Subcutaneous abdominal adipose tissue (tissue), 5 donors: Measurements from ENCODE around the gene PKD1L1.

Source experiments
- H3K27ac ChIP-seq: one replicate; pipeline ENCODE4 v1.7.0; 2013; ENCODE audit warnings: low read depth, mild to moderate bottlenecking, inconsistent platforms, low read length, moderate library complexity
- H3K27me3 ChIP-seq, 5 donors: one replicate each; pipeline ENCODE4 v1.7.0; 2013; ENCODE audit warnings: low read length in 5 of 5, inconsistent platforms in 1 of 5; ENCODE audit not compliant: control insufficient read depth in 5 of 5, insufficient read depth in 4 of 5
- H3K36me3 ChIP-seq, 5 donors: one replicate each; pipeline ENCODE4 v1.7.0; 2013; ENCODE audit warnings: low read length in 5 of 5; ENCODE audit not compliant: control insufficient read depth in 5 of 5, insufficient read depth in 5 of 5
- H3K4me1 ChIP-seq, 5 donors: one replicate each; pipeline ENCODE4 v1.7.0; 2013; ENCODE audit warnings: low read length in 5 of 5, mild to moderate bottlenecking in 3 of 5, moderate library complexity in 1 of 5; ENCODE audit not compliant: control insufficient read depth in 5 of 5, insufficient read depth in 5 of 5
- H3K4me3 ChIP-seq, 5 donors: one replicate each; pipeline ENCODE4 v1.7.0; 2013; ENCODE audit warnings: low read length in 5 of 5, low read depth in 1 of 5
- H3K9ac ChIP-seq, 5 donors: one replicate each; pipeline ENCODE4 v1.7.0; 2013; ENCODE audit warnings: low read length in 5 of 5, mild to moderate bottlenecking in 4 of 5, moderate library complexity in 3 of 5
- H3K9me3 ChIP-seq, 5 donors: one replicate each; pipeline ENCODE4 v1.7.0; 2013; ENCODE audit warnings: low read length in 5 of 5; ENCODE audit not compliant: control insufficient read depth in 5 of 5
- donor health status: healthy.
- donor health status: healthy.
- donor health status: healthy.
- donor health status: healthy.
- donor health status: healthy.

PKD1L1 gene

DNA sequence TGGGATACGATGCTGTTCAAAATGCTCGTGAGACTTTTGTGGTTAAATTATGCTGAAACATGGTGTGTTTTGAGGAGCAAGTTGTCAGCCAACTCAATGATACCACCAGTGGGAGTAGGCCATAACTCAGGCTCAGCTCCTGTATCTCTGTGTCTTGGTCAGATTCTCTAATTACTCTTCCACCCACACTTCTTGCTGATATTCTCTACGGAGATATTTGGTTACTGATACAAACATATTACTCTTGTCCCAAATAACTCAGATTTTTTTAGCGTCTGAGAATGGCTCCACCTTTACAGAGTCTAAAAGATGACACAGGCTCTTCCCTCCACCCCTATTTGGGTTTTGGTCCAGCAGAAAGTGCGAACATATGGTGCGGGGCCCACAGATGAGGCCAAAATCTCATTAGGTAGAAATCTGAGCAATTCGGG lies 168.9 kb downstream of the PKD1L1 start:
- Histone ChIP-seq H3K4me1 (peaks cover 0 to 4% (median 0%) of the 10 kb centered on the region in 5 donors), H3K27ac (no peak overlapping the region), H3K9me3 (peaks cover 0 to 7% (median 5%) of the 10 kb centered on the region in 5 donors), H3K36me3 (no peaks in the 10 kb centered on the region), H3K9ac (no peak overlapping the region), H3K4me3 (no peak overlapping the region), H3K27me3 (no peaks in the 10 kb centered on the region)

DNA sequence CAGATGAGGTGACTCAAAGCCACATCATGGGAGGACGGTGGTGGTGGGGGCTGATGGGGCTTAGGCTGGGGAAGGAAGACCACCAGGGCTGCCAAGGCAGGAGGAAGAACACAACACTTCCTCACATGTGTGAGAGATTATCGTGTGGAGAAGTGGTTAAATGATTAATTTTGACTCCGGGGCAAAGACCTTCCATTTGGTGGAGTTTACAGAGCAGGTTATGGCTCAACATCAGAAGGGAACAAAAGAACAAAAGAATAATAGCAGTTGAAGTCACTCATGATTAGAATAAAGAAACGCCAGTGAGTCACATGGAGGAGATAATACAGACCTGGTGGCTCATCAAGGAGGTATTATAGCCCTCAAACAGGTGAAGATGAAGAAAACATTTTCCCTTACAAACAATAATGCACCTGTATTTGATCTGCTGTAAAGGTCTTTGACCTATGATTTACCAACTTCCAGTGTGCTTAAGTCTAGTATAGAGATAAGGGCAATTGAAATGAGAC lies 170.1 kb downstream of the PKD1L1 start:
- Histone ChIP-seq H3K9me3 (peaks cover 0 to 7% (median 5%) of the 10 kb centered on the region in 5 donors), H3K4me1 (no peaks in the 10 kb centered on the region), H3K27me3 (no peaks in the 10 kb centered on the region), H3K36me3 (no peaks in the 10 kb centered on the region), H3K9ac (no peak overlapping the region), H3K4me3 (no peak overlapping the region), H3K27ac (no peak overlapping the region)

DNA sequence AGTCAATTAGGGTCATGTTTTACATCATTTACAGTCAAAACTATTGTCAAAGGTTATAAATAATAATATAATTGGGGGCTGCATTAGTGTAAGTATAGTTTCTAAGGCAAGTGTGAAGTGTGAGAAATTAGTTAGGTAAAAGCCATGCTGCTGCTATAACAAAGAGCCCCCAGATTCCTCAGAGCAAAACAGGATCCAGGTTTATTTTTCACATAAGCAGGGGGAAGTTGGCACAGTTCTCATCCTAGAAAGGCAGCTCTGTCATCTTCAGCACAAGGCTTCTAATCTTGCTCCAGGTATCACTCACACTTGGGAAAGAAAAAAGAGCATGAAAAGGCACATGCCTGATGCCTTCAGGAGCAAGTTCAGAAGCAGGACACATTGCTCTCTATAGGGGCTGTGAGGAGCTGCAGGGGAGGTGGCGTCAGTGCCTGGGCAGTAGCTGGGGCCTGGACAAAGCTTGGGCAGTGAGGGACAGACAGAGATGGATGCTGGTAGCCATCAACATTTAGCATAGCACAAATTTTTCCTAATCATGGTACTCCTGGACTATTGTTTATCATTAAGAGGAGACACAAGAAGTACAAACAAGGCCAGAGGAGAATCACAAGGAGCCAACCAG lies 170.6 kb downstream of the PKD1L1 start:
- no peak overlapping the region for H3K9ac ChIP-seq
- no peaks in the 10 kb centered on the region for H3K4me1 ChIP-seq
- no peak overlapping the region for H3K4me3 ChIP-seq
- H3K9me3 ChIP-seq = peaks cover 0 to 7% (median 5%) of the 10 kb centered on the region in 5 donors
- H3K27ac ChIP-seq = no peak overlapping the region
- no peaks in the 10 kb centered on the region for H3K36me3 ChIP-seq
- no peaks in the 10 kb centered on the region for H3K27me3 ChIP-seq

DNA sequence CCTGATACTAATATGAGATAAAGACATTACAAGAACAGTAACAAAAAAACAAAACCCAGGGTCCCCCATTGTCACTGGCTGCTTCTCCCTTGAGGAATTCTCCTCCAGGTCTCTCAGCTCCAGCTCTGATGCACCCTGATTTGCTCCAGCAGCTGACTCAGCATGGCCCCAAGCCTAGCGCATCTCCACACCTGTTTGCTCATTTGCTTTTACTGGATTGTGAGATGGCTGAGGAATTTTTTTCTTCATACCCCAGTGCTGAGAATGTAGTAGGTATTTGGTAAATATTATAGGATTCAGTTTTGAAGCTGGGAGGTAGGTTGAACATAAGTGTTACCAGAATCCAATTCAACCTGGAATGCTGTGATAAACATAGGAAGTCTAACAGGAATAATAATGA lies 171.9 kb downstream of the PKD1L1 start:
- Histone ChIP-seq H3K36me3 (no peaks in the 10 kb centered on the region), H3K27ac (no peak overlapping the region), H3K27me3 (no peaks in the 10 kb centered on the region), H3K9me3 (peaks cover 0 to 7% (median 5%) of the 10 kb centered on the region in 5 donors), H3K4me1 (peaks cover 0 to 4% (median 0%) of the 10 kb centered on the region in 5 donors), H3K9ac (no peak overlapping the region), H3K4me3 (no peak overlapping the region)

DNA sequence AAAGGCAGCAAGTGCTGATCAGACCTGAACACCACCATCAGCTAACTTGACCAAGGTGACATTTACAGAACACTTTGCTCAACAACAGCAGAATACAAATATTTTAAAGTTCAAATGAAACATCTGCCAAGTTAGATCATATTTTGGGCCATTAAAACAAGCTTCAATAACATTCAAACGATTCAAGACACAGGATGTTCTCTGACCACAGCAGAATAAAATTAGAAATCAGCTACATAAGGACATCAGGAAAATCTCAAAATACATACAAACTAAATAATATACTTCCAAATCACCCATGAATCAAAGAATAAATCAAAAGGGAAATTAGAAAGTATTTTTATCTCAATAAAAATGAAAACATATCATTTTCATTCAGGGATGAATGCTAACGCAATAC lies 173.0 kb downstream of the PKD1L1 start:
- Histone ChIP-seq H3K4me3 (no peak overlapping the region), H3K9ac (no peak overlapping the region), H3K9me3 (peaks cover 0 to 7% (median 5%) of the 10 kb centered on the region in 5 donors), H3K36me3 (no peaks in the 10 kb centered on the region), H3K27me3 (no peaks in the 10 kb centered on the region), H3K27ac (no peak overlapping the region), H3K4me1 (peaks cover 0 to 7% (median 0%) of the 10 kb centered on the region in 5 donors)

DNA sequence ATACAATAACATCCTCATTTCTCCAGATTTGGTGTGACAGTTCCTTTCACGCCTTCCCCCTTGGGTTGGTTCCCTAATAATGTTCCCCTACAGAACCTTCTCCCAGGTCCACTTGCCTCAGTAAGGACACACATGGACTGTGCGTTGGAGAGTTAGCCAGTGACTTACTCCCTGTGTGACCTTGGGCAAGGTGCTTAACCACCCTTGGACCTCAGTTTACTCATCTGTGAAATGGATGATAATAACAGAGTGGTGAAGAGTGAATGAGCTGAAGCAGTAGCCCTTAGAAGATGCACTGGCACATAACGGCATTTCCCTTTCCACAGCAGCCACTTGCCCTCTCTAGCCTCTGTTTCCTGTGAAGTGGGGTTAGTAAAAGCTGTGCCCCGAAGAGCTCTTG lies 175.8 kb downstream of the PKD1L1 start:
- Histone ChIP-seq H3K9ac (no peak overlapping the region), H3K4me3 (no peak overlapping the region), H3K4me1 (peaks cover 0 to 7% (median 0%) of the 10 kb centered on the region in 5 donors), H3K36me3 (no peaks in the 10 kb centered on the region), H3K9me3 (peaks cover 0 to 4% (median under 1%) of the 10 kb centered on the region in 5 donors), H3K27ac (no peak overlapping the region), H3K27me3 (no peaks in the 10 kb centered on the region)

DNA sequence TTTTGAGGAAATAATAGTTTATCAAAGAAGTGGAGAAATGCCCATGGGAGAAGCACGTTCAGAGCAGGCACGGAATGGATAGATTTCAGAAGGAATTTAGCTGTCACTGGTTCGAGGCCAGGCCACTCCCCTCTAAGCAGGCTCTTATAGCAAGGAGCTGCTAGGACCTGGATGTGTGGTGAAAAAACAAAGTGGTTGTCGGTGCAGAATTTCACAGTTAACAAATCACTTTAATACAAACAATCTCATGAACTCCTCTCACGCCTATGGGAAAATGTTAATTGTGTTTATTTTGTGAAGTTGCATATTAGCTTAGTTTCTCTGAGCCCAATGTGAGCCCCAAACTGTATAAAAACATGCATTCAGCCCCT lies 176.3 kb downstream of the PKD1L1 start:
- Histone ChIP-seq H3K4me3 (no peak overlapping the region), H3K27me3 (no peaks in the 10 kb centered on the region), H3K27ac (no peak overlapping the region), H3K9ac (no peak overlapping the region), H3K9me3 (no peaks in the 10 kb centered on the region), H3K36me3 (no peaks in the 10 kb centered on the region), H3K4me1 (peaks cover 0 to 7% (median 0%) of the 10 kb centered on the region in 5 donors)

DNA sequence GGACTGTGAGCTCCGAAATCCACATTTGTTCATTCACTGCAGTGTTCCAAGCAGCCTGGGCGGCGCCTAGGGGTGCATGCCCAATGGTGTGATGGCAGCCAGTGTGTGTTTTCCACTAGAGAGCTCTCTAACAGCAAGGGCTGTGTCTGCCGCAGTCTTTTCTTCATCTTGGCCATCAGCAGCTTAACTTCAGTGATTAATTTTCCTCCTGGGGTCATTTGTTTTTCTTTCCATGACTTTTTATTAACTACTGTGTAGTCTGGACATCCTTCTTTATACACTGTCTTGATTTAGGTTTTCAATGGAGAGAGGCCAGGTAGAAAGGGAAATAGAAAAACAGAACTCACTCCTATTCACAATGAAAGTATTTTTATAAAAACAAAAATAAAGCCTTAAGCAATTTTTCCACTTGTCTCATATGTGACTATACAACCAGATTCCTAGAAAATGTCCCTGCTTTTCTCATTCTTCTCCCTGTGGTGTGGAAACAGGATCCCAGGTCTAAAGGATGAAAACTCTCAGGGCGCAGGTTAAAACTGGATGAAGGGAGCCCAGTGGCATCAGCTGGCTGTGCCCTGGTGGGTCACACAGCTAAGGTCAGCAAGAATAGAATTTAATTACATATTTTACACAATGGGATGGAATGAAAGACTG lies 176.8 kb downstream of the PKD1L1 start:
- no peaks in the 10 kb centered on the region for H3K27me3 ChIP-seq
- H3K4me1 ChIP-seq = peaks cover 0 to 7% (median 0%) of the 10 kb centered on the region in 5 donors
- no peaks in the 10 kb centered on the region for H3K36me3 ChIP-seq
- H3K4me3 ChIP-seq = no peak overlapping the region
- H3K27ac ChIP-seq = no peak overlapping the region
- H3K9me3 ChIP-seq = no peaks in the 10 kb centered on the region
- H3K9ac ChIP-seq = no peak overlapping the region

DNA sequence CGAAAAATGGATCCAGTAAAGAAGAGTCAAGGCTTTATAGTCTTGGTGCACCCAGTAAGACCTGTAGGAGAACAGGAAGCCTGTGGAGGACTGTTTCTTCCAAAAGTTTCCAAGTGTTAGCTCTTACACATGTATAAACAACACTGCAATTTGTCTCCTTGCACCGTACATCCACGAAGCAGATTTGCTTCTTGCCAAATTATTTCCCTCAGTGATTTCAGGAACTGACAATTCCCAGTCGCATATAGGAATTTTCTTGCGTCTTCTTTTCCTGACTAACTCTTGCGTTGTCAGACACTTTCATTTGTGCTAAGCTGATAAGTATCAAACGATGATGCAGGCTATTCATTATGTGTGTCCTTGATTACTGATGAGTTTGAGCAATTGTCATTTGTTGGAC lies 182.1 kb downstream of the PKD1L1 start:
- Histone ChIP-seq H3K27ac (no peak overlapping the region), H3K9ac (no peak overlapping the region), H3K4me3 (no peak overlapping the region), H3K4me1 (peaks cover 0 to 7% (median 1%) of the 10 kb centered on the region in 5 donors), H3K36me3 (no peaks in the 10 kb centered on the region), H3K9me3 (no peaks in the 10 kb centered on the region), H3K27me3 (no peaks in the 10 kb centered on the region)

DNA sequence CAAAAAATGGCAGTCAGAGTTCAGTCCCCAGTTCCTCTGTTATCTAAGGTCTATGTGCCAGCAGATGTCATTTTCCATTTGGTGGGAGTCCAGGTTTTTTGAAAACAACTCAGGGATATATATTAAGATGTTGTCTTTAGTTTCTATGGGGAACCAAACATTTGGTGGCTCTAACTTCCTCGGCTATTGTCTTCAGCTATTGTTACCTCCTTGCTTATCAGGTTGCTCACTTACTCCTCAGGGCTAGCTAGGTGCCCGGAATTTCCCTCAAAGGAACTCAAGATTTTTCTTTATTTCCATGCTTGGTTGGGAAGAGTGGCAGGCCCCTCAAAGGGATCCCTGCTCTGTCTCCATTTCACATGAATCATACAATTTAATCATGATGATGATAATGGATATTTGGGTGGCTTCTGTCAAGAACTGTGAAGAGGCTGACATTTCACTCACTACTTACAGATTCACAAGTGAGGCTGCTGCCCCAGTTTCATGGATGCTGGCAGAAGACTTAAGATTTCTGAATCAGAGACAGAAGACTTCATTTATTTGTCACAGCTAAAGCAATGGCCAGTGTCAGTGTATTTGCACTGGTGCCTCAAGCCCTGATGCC lies 182.8 kb downstream of the PKD1L1 start:
- Histone ChIP-seq H3K27ac (no peak overlapping the region), H3K27me3 (no peaks in the 10 kb centered on the region), H3K9ac (no peak overlapping the region), H3K4me3 (no peak overlapping the region), H3K9me3 (no peaks in the 10 kb centered on the region), H3K36me3 (no peaks in the 10 kb centered on the region), H3K4me1 (peaks cover 0 to 7% (median 0%) of the 10 kb centered on the region in 5 donors)
